SKM-1 (cell line): ENCODE measurements around the gene ZNF579.
"Not testable (repeated sequence)": the region's sequence is repeated elsewhere in the genome, so short reads cannot be mapped to it uniquely, and the experiment has no call there.

Source experiments
- DNase-seq: peaks from one replicate; lab custom pipeline; 2025; ENCODE audit not compliant: unreplicated experiment; lab: John Stamatoyannopoulos, UW

ZNF579 gene

DNA sequence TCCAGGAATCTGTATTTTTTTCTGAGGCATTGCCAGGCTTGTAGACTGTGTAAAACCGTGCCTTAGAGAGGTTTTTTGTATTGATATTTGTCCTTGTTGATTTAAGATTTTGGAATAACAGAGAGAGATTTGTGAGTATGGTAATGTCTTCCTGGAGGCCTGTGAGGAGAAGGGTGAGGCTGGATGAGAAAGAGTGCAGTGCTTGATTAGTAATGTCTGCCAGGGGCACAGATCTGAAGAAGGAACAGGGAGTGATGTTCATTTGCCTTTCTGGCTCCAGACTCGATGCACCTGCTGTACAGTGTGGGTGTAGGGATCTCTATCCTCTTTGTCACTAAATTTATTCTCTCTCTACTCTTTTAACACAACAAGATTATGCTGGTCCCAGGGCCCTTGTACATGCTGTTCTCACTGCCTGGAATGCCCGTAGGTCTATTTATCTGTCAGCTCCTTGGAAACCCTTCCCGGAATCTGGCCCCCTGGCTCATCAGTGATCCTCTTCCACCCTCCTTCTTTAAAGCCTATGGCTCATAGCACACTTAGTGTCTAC lies 14.4 kb upstream of the ZNF579 start:
- no peak for DNase-seq

DNA sequence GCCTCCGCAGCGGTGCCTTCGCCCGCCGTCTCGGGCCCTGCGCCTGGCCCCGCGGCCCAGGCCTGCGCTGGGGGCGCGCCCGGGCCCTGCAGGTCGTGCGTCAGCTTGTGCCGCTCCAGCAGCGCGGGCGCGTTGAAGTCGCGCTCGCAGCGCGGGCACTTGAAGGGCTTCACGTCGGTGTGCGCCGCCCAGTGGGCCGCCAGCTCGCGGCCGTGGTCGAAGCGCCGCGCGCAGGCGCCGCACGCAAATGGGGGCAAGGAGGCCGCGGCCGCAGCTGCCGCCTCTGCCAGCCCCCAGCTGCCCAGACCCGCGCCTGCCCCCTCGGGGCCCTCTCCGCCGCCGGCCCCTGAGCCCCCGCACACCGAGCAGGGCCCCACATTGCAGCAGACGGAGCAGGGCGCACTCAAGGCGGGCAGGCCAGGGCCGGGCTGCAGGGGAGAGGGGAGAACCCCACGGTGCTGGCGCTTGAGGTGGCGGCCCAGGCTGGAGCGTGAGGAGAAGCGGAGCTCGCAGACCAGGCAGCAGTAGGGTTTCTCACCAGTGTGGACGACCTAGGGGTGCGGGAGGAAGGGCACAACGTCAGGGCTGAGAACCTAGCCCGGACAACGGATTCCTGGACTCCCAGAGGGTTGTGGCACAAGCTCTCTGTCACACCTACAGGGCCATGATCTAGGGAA lies 12.6 kb upstream of the ZNF579 start:
- DNase-seq: no peak

DNA sequence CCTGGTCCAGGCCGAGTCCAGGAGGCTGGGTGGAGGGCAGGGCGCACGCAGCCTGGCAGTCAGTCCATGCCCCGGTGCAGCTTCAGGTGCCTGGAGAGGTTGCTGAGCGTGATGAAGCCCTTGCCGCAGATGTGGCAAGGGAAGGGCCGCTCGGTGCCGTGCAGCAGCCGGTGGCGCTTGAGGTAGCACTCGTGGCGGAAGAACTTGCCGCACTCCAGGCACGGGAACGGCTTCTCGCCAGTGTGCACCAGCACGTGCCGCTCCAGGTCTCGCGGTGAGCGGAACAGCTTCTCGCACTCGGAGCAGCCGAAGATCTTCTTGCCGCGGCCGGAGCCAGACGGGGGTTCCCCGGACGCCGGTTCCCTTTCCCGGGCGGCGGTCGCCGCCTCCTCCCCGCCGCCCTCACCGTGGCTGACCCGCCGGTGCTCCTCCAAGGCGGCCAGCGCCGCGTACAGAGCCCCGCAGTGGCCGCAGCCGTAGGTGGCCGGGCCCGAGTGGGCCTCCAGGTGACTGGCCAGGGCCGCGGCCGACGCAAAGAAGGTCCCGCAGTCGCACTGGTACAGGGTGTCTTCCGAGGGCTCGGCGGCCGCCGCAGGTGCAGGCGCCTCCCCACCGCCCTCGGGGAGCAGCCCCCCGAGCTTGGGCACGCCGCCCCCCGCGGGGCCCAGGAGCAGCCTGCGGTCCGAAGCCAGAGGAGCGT lies 11.9 kb upstream of the ZNF579 start:
- DNase-seq: no peak

DNA sequence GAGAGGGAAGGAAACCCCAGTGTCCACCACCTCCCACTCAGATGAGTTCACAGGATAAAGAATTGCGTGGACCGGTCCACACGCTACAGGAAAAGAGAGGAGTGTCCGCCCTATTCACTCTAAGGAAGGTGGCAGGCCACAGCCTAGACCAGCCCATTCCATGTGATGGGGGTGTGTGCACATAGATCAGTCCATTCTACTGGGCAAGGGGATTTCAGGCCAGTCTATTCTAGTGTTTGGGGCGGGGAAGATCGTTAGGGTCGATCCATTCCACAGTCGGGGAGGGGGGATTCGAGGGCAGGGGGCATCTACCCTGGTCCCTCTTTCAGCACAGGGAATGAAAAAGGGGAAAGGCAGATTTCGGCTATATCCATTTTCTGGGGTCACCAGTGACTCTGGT lies 10.9 kb upstream of the ZNF579 start:
- DNase-seq: no peak

DNA sequence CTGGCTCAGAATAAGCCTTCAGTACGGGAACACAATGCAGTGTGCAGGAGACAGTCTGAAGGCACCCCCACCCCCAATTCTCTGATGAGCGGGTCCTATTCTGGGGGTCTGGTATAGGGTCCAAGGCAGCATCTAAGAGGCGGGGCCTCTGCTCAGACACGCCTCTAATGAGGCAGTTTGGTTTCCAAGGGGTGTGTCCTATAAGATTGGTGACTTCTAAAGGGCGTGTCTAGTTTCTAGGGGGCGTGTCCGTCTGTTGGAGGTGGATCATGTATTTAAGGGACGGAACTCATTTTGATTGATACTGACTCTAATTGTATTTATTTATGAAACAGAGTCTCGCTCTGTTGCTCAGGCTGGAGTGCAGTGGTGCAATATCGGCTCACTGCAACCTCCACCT lies 10.0 kb upstream of the ZNF579 start:
- no peak for DNase-seq

DNA sequence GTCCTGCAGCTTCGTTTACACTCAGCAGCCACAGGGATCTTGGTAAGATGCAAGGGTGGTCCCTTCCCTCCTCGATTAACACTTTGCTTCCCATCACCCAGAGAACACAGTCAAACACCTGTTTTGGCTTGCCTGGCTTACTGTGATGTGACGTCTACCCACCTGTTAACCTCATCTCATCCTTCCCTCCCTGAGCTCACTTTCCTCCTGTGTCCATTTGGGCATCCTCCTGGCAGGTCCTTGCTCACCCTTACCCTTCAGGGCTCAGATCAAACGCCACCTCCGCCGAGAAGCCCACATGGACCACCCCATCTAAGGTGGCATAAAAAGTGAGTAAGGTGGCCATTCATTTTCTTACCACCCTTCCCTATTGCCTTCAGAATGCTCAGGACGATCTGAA lies 9.5 kb upstream of the ZNF579 start:
- no peak for DNase-seq

DNA sequence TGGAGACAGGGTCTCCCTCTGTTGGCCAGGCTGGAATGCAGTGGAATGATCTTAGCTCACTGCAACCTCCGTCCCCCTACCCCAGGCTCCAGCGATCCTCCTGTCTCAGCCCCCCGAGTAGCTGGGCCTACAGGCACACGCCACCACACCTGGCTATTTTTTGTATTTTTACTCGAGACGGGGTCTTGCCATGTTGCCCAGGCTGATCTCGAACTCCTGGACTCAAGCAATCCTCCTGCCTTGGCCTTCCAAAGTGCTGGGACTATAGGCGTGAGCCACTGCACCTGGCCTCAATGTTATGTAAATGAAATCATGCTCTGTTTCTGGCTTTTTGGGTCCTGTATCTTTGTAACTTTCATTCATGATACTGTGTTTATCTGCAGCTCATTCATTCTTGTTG lies 8.1 kb upstream of the ZNF579 start:
- DNase-seq: no peak

DNA sequence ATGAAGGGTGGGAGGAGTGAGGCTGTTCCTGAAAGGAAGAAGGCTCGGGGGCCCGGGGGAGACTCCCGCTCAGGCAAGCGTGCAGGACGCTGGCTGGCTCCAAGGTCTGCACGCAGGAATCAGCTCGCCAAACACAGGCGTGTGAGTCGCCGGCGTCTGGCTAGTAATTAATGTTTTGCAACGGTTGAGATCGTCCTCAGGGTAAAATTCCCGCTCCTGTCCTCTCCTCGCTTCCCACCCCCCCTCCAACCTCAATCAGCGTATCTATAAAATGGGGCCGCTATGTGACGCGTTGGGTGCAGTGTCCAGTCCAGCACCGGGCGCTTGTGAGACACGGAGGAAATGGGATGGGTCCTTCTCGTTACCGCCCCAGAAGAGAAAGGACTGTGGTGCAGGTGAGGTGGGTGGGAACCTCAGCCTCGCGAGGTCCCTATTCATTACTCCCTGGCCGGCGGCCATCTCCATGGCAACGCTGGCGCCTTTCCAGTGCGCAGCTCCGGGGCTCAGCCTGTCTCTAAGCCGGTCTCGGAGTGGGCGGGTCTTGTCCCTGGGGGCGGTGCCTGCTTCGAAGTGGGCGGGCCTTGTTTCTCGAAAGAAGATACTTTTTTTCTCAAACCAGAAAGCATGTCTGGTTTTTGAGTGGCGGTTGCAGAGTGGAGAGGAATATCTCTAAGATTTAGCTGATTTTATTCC lies 6.5 kb upstream of the ZNF579 start:
- DNase-seq: no peak

DNA sequence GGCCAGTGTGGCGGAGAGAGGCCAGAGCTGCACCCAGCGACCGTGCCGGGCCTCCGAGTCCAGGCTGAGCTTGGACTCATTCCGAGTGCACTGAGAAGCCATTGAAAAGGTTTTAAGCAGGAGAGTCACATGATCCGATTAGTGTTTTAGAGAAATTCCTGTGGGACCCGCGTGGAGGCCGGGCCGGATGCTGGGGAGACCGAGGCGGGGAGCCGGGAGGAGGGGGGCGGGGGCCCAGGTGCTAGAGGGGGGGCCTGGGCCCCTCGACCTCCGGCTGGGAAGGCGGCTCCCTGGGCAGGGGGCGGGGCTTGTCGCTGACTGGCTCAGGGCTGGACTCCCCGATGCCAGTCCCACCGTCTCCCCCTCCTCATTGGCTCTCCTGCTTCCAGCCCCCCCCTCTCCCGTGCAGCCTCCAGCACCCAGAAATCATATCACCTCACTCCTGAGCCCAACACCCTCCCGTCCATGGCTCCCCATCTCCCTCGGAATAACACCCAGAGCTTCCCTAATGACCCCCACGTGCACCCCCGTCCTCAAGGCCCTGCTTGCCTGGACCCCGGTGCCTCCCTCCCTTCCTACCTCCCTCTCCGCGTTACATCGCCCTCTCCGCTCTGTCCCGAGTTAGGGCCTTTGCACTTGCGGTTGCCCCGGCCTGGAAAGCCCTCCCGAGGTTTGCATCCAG lies 5.2 kb upstream of the ZNF579 start:
- no peak for DNase-seq

DNA sequence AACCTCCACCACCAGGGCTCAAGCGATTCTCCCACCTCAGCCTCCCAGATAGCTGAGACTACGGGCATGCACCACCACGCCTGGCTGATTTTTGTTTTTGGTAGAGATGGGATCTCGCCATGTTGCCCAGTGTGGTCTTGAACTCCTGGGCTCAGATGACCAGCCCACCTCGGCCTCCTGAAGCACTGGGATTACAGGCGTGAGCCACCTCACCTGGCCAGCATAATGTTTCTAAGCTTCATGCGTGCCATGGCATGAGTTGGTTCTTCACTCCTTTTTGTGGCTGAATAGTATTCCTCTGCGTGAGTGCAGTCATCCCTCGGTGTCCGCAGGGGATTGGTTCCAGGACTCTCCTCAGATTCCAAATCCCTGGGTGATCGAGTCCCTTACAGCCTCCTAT lies 4.2 kb upstream of the ZNF579 start:
- DNase-seq: no peak

DNA sequence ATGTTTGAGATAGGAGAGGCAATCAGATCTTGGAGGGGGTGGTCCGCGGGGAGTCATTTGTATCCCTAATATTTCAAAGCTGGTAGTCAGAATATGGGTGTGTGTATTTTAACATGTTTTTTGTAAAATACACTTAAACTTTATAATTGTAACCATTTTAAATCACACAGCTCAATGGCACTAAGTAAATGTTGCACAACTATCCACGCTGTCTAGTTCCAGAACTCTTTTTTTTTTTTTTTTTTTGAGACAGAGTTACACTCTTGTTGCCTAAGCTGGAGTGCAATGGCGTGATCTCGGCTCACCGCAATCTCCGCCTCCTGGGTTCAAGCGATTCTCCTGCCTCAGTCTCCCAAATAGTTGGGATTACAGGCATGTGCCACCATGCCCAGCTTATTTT lies 3.2 kb upstream of the ZNF579 start:
- not testable (repeated sequence) for DNase-seq

DNA sequence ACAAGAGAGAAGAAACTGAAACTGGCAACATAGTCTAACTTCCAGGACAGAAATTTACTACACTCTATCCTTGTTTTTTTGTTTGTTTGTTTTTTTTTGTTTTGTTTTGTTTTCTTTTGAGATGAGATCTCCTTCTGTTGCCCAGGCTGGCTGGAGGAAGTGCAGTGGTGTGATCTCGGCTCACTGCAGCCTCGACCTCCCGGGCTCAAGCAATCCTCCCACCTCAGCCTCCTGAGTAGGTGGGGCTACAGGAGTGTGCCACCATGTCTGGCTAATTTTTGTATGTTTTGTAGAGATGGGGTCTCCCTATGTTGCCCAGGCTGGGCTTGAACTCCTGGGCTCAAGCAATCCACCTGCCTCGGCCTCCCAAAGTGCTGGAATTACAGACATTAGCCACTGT lies 1.6 kb upstream of the ZNF579 start:
- not testable (repeated sequence) for DNase-seq

DNA sequence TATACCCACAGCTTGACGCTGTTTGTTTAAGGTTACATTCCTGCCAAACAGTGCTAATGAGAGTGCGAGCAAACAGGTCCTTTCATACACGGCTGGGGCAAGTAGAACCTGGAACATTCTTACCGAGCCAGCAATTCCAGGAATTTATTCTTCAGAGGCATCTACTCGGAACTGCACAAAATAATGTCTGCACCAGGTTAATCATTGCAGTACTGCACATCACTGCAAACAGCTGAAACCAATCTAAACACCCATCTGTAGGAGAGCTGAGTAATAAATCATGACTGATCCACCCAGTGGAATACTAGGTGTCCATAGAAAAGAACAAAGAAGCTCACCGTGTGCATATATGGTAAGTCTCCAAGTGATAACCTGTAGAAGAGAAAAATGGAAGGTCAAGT lies 1.2 kb upstream of the ZNF579 start:
- no peak for DNase-seq

DNA sequence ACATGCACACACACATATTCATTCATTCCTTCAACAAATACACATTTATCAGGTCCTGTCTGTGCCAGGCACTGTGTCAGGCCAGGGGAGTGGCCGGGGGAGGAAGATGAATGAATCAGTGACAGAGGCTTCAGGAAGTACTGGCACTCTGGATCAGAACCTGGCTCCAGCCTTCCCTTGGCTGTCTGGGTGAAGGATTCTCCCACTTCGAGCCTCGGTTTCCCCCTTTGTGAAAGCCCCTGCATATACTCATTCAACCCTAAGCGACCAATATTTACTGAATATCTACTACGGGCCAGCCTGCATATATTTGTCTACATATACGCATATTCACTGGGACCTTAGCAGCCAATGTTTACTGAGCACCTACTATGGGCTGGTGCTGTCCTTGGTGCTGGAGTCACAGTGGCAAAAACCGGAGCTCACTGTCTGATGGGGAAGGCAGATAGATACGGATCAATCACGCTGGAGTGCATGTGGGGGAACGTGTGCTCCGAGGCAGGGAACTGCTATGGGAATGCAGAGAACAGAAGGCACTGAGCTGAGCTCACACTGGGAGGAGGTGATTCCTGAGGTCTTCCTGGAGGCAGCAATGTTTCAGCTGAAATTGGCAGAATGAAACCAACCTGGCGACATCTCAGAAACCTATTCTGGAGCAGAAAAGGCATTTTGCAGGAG lies 636 bp upstream of the ZNF579 start:
- DNase-seq: no peak

DNA sequence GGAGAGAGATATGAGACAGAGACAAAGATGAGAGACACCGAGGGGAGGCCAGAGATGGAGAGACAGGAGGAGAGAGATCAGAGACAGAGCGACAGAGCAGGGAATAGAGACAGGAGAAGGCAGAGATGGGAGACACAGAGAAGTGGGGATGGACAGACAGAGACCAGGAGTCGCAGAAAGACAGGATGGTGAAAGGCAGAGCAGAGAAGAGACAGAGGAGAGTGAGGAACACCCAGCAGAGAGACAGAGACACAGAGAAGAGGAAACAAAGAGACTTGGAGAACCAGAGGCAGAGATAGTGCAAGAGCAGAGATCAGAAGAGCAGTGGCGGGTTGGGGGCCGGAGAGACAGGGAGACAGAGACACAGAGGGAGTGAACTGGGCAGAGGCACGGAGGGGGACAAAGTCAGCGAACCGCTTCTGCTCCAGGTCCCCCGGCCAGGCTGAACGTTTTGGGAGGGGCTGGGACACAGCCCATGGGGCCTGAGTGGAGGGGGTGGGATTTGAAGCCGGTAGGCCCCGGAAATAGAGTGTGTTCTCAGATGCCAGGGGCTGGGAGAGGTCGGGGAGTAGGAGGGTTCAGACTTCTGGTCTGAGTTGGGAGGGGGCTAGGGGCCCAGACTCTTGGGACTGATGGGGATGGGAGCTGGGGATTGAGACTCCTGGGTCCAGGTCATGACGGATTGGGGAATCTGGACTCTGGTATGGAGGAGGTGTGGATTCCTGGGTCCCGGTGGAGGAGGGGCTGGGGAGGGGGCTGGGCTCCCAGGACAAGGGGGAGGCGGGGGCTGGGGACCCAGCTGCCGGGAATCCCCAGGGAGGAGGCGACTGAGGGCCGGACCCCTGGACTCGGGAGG lies 654 bp downstream of the ZNF579 start:
- DNase-seq: no peak

DNA sequence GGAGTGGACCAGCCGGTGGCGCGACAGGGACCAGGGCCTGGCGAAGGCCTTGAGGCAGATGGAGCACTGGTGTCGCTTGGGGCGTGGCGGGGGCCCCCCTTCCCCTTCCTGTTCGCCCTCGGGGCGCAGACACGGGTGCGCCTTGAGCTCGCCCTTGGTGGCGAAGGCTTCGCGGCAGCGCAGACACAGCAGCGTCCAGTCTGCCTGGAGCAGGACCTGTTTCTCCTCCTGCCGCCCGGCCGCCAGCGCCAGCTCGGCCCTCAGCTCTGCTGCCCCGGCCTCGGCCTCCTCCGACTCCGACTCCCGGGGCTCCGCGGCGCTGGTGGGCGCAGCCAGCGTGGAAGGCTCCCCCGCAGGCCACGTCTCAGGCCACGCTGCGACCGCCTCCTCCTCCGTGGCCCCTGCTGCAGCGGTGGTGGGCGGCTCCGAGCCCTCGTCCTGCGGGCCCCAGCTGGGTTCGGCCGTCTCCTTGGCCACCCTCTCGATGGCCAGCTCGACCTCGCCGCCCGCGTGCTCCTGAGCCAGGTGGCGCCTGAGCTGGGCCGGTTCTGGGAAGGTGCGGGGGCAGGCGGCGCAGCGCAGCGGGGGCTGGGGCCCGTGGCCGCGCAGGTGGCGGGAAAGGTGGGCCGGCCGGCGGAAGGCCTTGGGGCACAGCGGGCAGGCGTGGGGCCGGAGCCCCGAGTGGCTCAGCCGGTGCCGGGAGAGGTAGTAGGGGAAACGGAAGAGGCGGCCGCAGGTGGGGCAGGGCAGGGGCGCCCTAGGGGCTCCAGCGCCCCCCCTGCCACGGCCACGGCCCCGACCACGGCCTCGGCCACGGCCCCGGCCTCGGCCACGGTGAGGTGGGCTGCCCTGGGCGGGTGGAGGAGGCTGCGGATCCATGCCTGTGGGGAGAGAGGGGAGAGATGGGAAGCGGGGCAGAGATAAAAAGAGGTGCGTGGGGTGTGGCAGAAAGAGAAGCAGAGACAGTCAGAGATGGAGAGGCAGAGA lies 1.6 kb downstream of the ZNF579 start:
- DNase-seq: no peak

DNA sequence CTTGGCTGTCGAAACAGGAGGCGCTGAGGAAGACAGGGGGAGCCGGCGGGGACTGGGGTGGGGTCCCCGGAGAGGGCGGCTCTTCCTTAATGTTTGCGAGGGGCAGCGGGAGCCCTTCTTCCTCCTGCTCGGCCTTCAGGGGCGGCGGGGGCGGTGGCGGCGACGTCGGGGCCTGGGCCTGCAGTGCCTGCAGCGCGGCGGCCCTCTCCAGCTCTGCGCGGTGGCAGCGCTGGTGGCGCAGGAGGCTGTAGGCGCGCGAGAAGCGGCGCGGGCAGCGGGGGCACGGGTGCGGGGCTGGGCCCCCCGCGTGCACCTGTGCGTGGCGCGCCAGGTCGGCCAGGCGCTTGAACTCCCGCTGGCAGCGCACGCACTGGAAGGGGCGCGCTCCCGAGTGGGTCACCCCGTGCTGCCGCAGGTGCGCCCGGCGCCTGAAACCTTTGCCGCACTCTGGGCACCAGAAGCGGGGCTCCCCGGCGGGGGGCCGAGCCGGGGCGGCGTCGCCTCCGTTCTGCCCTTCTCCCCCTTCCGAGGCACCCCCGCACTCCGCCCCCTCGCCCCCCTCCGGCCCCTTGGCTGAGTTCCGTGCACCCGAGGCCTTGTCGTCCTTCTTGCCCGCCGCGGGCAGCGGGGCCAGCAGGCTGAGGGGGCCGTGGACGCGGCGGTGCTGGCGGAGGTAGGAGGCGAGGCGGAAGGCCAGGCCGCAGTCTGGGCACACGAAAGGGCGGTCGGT lies 2.5 kb downstream of the ZNF579 start:
- no peak for DNase-seq

DNA sequence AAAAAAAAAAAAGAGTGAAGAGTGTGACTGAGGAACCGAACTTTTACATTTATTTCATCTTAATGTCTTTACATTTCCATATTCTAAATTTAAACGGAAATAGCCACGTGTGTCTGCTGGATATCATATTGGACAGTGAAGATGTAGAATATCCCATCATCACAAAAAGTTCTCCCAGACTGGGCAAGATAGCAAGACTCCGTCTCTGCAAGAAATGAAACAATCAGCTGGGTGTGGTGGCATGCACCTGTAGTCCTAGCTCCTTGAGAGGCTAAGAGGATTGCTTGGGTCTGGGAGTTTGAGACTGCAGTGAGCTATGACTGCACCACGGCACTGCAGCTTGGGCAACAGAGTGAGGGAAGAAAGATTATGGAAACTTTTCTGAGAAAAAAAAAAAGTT lies 3.9 kb downstream of the ZNF579 start:
- no peak for DNase-seq
